NCI-H526 treated with DMSO at 0.1 percent for 48 hours (cell line): ENCODE results near the gene B4GALT6.

ENCODE experiments used
- DNase-seq: peaks from one replicate; lab custom pipeline; 2025; lab: John Stamatoyannopoulos, UW

Gene B4GALT6

GRCh38 chr18:31591628-31592027 lies 92.8 kb downstream of the B4GALT6 start, which contains the start of gene TTR:
Gene TTR (plus strand): TSS chr18:31591877. CDS start chr18:31591903, 26 bp downstream.
- no peak for DNase-seq

- no peak for DNase-seq
Measured at GRCh38 chr18:31591113-31591512, 93.3 kb downstream of the B4GALT6 start.

- no peak for DNase-seq
Measured at GRCh38 chr18:31590570-31590969, 93.8 kb downstream of the B4GALT6 start.

- no peak for DNase-seq
Measured at GRCh38 chr18:31587529-31587928, 96.9 kb downstream of the B4GALT6 start.

GRCh38 chr18:31586616-31587015 lies 97.8 kb downstream of the B4GALT6 start:
- no peak for DNase-seq

GRCh38 chr18:31585991-31586390 lies 98.4 kb downstream of the B4GALT6 start:
- DNase-seq, result no peak

- DNase-seq, result no peak
Measured at GRCh38 chr18:31583185-31583854, 101.1 kb downstream of the B4GALT6 start.

- no peak for DNase-seq
Measured at GRCh38 chr18:31581498-31582197, 102.7 kb downstream of the B4GALT6 start.

GRCh38 chr18:31579375-31579774 lies 105.0 kb downstream of the B4GALT6 start:
- no peak for DNase-seq

- no peak for DNase-seq
Measured at GRCh38 chr18:31578126-31578525, 106.3 kb downstream of the B4GALT6 start.

GRCh38 chr18:31577195-31577594 lies 107.2 kb downstream of the B4GALT6 start:
- DNase-seq, result no peak

GRCh38 chr18:31576670-31577069 lies 107.7 kb downstream of the B4GALT6 start:
- DNase-seq, result peak; percentile 9

GRCh38 chr18:31575515-31576257 lies 108.7 kb downstream of the B4GALT6 start:
- no peak for DNase-seq

- DNase-seq, result no peak
Measured at GRCh38 chr18:31574359-31574758, 110.0 kb downstream of the B4GALT6 start.
